ENCODE measurements around the gene AP3S2.
A peak's percentile ranks its signal among the peaks of the same experiment; 100 is the strongest.
"Not testable (repeated sequence)": the region's sequence is repeated elsewhere in the genome, so short reads cannot be mapped to it uniquely, and the experiment has no call there.

Gene AP3S2

GRCh38 chr15:89893696-89894447 is at the start of gene AP3S2:
Gene AP3S2 (minus strand): TSS chr15:89893994. CDS start chr15:89893949, 45 bp downstream.
- H3K4me1 Mint-ChIP-seq (ENCODE audit: low read depth), result peaks cover 41% of the 10 kb centered on the region

DNA sequence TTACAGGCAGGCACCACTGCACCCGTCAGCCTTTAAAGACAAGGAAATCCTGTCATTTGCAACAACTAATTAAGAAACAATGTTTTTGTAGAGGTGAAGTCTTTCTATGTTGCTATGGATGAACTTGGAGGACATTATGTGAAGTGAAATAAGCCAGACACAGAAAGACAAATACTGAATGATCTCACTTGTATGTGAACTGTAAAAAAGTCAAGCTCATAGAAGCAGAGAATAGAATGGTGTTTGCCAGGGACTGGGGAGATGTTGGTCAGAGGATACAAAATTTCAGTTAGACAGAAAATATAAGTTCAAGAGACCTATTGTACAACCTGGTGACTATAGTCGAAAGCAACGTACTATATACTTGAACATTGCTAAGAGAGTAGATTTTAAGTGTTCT is 46.1 kb upstream of the AP3S2 start:
- H3K27me3 Mint-ChIP-seq, result peaks cover 7% of the 10 kb centered on the region
- H3K27ac Mint-ChIP-seq, result no peak overlapping the region
- H3K4me3 Mint-ChIP-seq, result no peak overlapping the region
- H3K4me1 Mint-ChIP-seq (ENCODE audit: low read depth), result peaks cover 23% of the 10 kb centered on the region
- no peaks in the 10 kb centered on the region for H3K36me3 Mint-ChIP-seq (ENCODE audit: low read depth)
- no peaks in the 10 kb centered on the region for H3K9me3 Mint-ChIP-seq

More at GRCh38 chr15:89893696-89894447, at the start of gene AP3S2:
- Mint-ChIP-seq H3K4me3 (peak within 1 kb of the TSS; percentile 98), H3K9me3 (no peaks in the 10 kb centered on the region), H3K36me3 (ENCODE audit: low read depth) (peaks cover 6% of the 10 kb centered on the region), H3K27me3 (no peaks in the 10 kb centered on the region), H3K27ac (peak within 1 kb of the TSS; percentile 98)

DNA sequence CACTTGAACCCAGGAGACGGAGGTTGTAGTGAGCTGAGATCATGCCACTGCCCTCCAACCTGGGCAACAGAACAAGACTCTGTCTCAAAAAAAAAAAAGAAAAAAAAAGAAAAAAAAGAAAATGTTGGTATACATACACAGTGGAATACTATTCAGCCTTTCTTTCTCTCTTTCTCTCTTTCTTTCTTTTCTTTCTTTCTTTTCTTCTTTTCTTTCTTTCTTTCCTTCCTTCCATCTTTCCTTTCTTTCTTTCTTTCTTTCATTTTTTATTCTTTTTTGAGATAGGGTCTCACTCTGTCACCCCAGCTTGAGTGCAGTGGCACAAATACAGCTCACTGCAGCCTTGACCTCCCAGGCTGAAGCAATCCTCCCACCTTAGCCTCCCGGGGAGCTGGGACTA is 45.6 kb upstream of the AP3S2 start:
- H3K4me3 Mint-ChIP-seq; H3K27ac Mint-ChIP-seq; H3K27me3 Mint-ChIP-seq; H3K36me3 Mint-ChIP-seq (ENCODE audit: low read depth); H3K9me3 Mint-ChIP-seq: not testable (repeated sequence)
- peaks cover 23% of the 10 kb centered on the region for H3K4me1 Mint-ChIP-seq (ENCODE audit: low read depth)

DNA sequence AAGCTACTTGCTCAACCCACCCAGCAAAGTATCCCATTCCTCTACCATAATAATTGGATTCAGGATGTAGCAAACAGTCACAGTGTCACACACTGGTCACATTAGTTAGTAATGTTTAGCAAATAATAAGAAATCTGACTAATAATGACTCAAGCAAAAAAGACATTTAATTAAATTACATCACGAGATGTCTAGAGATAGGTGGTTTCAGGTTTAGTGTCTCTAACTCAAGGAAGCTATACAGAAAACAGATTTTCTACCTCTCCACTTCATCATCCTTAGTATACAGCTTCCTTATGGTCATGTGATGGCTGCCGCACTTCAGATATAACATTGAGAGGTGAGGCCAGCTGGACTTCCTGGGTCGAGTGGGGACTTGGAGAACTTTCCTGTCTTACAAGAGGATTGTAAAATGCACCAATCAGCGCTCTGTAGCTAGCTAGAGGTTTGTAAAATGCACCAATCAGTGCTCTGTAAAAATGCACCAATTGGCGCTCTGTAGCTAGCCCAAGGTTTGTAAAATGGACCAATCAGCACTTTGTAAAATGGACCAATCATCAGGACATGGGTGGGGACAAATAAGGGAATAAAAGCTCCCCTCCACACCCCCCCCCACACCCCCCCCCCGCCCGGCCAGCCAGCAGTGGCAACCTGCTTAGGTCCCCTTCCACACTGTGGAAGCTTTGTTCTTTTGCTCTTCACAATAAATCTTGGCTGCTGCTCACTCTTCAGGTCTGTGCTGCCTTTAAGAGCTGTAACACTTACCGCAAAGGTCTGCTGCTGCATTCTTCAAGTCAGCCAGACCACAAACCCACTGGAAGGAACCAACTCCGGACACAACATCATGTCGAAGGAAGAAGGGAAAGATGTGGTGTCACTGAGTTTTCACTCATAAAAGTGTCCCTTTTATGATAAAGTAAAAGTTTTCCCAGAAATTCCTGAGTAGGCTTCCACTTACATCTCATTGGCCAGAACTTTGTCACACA is 43.9 kb upstream of the AP3S2 start:
- peaks cover 23% of the 10 kb centered on the region for H3K4me1 Mint-ChIP-seq (ENCODE audit: low read depth)
- no peaks in the 10 kb centered on the region for H3K9me3 Mint-ChIP-seq
- no peaks in the 10 kb centered on the region for H3K36me3 Mint-ChIP-seq (ENCODE audit: low read depth)
- H3K27me3 Mint-ChIP-seq, result peaks cover 7% of the 10 kb centered on the region
- no peak overlapping the region for H3K27ac Mint-ChIP-seq
- no peak overlapping the region for H3K4me3 Mint-ChIP-seq

DNA sequence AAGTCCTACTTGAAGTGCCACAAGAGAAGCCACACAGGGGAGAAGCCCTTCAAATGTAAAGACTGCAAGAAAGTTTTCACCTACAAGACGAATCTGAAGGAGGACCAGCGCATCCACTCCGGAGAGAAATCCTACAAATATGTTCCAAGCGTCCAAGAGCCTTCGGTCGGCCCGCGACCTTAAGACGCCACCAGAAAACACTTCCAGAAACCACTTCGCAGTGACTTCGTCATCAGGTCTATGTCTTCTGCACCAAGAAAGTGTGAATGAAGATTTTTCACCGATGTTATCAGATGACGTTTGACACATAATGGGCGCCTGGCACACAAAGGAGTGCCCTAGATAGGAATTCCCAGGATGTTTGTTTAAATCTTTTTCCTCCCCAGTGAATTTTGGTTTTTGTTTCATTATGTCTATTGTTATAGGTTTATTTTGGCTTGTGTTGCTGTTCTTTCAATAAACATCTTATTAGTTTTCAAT is 43.0 kb upstream of the AP3S2 start:
- no peak overlapping the region for H3K27ac Mint-ChIP-seq
- H3K36me3 Mint-ChIP-seq (ENCODE audit: low read depth), result no peaks in the 10 kb centered on the region
- H3K9me3 Mint-ChIP-seq, result no peaks in the 10 kb centered on the region
- peaks cover 7% of the 10 kb centered on the region for H3K27me3 Mint-ChIP-seq
- peaks cover 23% of the 10 kb centered on the region for H3K4me1 Mint-ChIP-seq (ENCODE audit: low read depth)
- H3K4me3 Mint-ChIP-seq, result no peak overlapping the region

- peaks cover 23% of the 10 kb centered on the region for H3K4me1 Mint-ChIP-seq (ENCODE audit: low read depth)
- no peak overlapping the region for H3K27ac Mint-ChIP-seq
- peaks cover 7% of the 10 kb centered on the region for H3K27me3 Mint-ChIP-seq
- no peaks in the 10 kb centered on the region for H3K36me3 Mint-ChIP-seq (ENCODE audit: low read depth)
- H3K4me3 Mint-ChIP-seq, result no peak overlapping the region
- H3K9me3 Mint-ChIP-seq, result no peaks in the 10 kb centered on the region
Measured at GRCh38 chr15:89936051-89936785, 42.4 kb upstream of the AP3S2 start.

DNA sequence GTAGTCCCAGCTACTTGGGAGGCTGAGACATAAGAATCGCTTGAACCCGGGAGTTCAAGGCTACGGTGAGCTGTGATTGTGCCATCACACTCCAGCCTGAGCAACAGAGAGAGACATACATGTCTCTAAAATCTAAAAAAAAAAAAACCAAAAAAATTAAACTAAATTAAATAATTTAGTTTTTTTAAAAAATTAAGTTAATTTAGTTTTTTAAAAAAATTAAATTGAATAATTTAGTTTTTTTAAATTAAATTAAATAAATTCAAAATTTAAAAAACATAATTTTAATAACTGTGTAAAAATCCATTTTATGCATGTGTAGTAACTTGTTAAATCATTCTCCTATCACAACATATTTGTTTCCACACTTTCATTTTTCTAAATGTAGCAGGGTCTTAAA is 39.1 kb upstream of the AP3S2 start:
- Mint-ChIP-seq H3K9me3 (no peaks in the 10 kb centered on the region), H3K27me3 (peaks cover under 1% of the 10 kb centered on the region), H3K4me1 (ENCODE audit: low read depth) (peaks cover 19% of the 10 kb centered on the region), H3K4me3 (no peak overlapping the region), H3K36me3 (ENCODE audit: low read depth) (no peaks in the 10 kb centered on the region), H3K27ac (no peak overlapping the region)

GRCh38 chr15:89928421-89928820 is 34.6 kb upstream of the AP3S2 start:
- H3K27me3 Mint-ChIP-seq, result no peaks in the 10 kb centered on the region
- no peaks in the 10 kb centered on the region for H3K9me3 Mint-ChIP-seq
- no peak overlapping the region for H3K27ac Mint-ChIP-seq
- no peaks in the 10 kb centered on the region for H3K36me3 Mint-ChIP-seq (ENCODE audit: low read depth)
- H3K4me1 Mint-ChIP-seq (ENCODE audit: low read depth), result no peaks in the 10 kb centered on the region
- H3K4me3 Mint-ChIP-seq, result no peak overlapping the region

DNA sequence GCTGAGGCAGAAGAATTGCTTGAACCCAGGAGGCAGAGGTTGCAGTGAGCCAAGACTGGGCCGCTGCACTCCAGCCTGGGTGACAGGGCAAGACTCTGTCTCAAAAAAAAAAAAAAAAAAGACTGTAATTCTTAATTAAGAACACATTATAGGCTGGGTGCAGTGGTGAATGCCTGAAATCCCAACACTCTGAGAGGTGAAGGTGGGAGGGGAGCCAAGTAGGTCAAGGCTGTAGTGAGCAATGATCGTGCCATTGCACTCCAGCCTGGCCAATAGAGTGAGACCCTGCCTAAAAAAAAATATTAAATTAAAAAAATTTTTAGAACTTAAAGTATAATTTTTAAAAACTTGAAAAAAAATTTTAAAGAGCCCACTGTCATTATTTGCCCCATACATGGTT is 32.4 kb upstream of the AP3S2 start:
- no peaks in the 10 kb centered on the region for H3K4me1 Mint-ChIP-seq (ENCODE audit: low read depth)
- no peak overlapping the region for H3K4me3 Mint-ChIP-seq
- no peaks in the 10 kb centered on the region for H3K27me3 Mint-ChIP-seq
- H3K27ac Mint-ChIP-seq, result no peak overlapping the region
- H3K36me3 Mint-ChIP-seq (ENCODE audit: low read depth), result no peaks in the 10 kb centered on the region
- no peaks in the 10 kb centered on the region for H3K9me3 Mint-ChIP-seq

- H3K4me3 Mint-ChIP-seq, result no peak overlapping the region
- no peaks in the 10 kb centered on the region for H3K9me3 Mint-ChIP-seq
- H3K4me1 Mint-ChIP-seq (ENCODE audit: low read depth), result peaks cover 3% of the 10 kb centered on the region
Measured at GRCh38 chr15:89917442-89918101, 23.8 kb upstream of the AP3S2 start.

DNA sequence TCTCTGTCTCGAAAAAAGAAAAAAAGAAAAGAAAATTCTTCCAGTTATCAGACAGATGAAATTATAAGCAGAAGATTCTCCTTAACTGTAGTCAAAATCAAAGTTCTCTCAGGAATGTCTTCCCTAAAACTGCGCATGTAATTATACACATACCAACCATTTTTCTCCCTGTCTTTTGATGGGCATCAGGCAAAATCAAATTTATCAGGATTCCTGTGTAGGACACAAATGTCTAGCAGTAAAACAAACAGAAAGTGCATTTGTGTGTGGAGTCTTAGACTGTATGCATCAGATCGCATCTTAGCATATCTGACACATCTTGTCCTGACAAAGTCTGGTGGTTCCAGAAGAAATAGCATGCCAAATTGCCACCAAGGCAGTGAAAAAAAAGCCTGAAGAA is 22.9 kb upstream of the AP3S2 start:
- no peaks in the 10 kb centered on the region for H3K9me3 Mint-ChIP-seq
- no peaks in the 10 kb centered on the region for H3K36me3 Mint-ChIP-seq (ENCODE audit: low read depth)
- H3K27ac Mint-ChIP-seq, result no peak overlapping the region
- no peak overlapping the region for H3K4me3 Mint-ChIP-seq
- H3K27me3 Mint-ChIP-seq, result peaks cover 24% of the 10 kb centered on the region
- peaks cover 3% of the 10 kb centered on the region for H3K4me1 Mint-ChIP-seq (ENCODE audit: low read depth)

More at GRCh38 chr15:89917442-89918101, 23.8 kb upstream of the AP3S2 start:
- no peak overlapping the region for H3K27ac Mint-ChIP-seq
- H3K36me3 Mint-ChIP-seq (ENCODE audit: low read depth), result no peaks in the 10 kb centered on the region
- H3K27me3 Mint-ChIP-seq, result peaks cover 18% of the 10 kb centered on the region

DNA sequence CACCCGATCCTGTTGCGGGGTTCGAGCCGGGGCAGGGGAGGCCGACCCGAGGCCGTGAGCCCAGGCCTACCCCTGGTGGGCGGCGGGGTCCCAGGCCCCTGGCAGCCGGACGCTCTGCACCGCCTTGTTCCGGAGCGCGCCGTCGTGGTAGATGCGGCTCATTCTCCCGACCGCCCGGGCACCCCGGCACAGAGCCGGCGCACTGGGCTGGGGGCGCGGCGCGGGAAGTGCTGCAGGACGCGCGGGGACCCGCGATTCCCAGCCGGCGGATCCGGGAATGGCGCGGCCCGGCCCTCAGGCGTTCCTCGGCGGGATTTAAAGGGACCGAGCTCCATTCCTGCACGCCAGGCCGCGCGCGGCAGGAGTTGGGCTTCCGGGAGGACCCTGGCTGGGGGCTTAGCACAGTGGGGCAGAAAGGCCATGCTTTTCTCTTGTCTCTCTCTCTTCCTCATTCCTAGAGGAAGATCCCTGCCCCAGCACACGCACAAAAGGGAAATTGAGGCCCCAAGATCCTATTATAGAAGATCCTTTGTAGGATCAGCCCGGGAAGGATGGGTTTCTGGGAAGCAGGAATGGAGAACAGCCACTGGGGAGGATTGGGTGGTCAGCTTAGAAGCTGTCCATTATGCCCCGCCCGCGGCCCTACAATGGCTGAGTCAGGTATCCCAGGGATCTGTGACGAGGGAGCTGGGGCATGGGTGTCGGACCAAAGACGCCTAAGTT is 19.0 kb upstream of the AP3S2 start, which contains the start of gene ARPIN:
Gene ARPIN, minus strand, starts transcription at position 279 of the 723 bp plus-strand sequence. Its CDS starts 117 bp downstream, at position 162.
- H3K9me3 Mint-ChIP-seq, result no peaks in the 10 kb centered on the region
- H3K27me3 Mint-ChIP-seq, result peaks cover 42% of the 10 kb centered on the region
- H3K4me1 Mint-ChIP-seq (ENCODE audit: low read depth), result peaks cover 3% of the 10 kb centered on the region
- no peaks in the 10 kb centered on the region for H3K36me3 Mint-ChIP-seq (ENCODE audit: low read depth)
- no peak within 1 kb of the TSS for H3K27ac Mint-ChIP-seq
- peak within 1 kb of the TSS; percentile 34 for H3K4me3 Mint-ChIP-seq

DNA sequence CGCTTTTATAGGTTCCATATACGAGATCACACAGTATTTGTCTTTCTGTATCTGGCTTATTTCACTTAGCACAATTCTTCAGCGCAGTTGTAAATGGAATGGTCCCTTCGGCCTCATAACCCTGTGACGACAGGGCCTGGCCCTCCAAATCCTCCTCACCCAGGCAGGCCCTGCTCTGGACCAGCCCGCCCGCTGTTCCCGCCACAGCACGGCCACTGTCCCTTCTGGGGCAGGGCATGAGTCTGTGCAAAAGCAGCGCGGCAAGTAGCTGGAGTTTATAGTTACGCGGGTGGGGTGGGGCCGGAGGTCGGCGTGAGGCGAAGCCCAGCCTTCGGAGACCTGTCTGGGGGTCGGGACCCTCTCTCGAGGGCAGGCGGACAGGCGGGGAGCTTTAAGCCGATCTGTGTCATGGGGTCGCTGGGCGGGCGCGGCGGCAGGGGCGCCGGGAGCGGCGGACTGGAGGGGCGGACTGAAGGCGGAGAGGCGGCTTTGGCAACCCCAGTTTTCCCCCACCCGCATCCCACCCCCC is 18.4 kb upstream of the AP3S2 start:
- Mint-ChIP-seq H3K4me3 (peak overlapping the region; percentile 34), H3K27me3 (peaks cover 42% of the 10 kb centered on the region), H3K36me3 (ENCODE audit: low read depth) (no peaks in the 10 kb centered on the region), H3K27ac (no peak overlapping the region), H3K4me1 (ENCODE audit: low read depth) (peaks cover 3% of the 10 kb centered on the region), H3K9me3 (no peaks in the 10 kb centered on the region)

Data from stimulated activated naive CD8-positive, alpha-beta T cell treated with anti-CD3 and anti-CD28 coated beads, Interleukin-15, Interleukin-2, amounts not matched to agents 100 ng/mL and 50 ng/mL, for 24 hours (primary cell).